HG02981 (cell line): ENCODE measurements around the gene DGKI.

Source experiments
- ATAC-seq: cut with Tn5 transposase; IDR thresholded peaks from one replicate; pipeline ENCODE4 v1.9.1; 2021; ENCODE audit warnings: mild to moderate bottlenecking, moderate library complexity; ENCODE audit not compliant: unreplicated experiment

Gene DGKI

DNA sequence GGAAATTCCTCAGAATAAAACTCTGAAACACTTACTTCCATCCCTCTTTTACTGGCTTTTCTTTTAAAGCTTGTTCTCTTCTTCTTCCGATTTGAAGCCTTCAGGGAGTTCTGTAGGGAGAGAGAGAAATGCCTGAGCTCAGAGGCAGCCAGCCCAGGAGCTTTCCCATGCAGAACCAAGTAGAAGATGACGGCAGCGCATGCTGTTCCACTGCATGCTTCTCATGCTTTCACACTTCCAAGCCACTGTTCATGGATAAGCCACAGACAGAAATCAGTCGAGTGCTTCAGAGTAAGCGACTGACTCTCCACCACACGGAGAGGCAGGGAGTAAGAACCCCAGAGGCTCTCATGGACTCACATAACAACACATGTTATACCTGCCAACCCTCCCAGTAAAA, 237.3 kb downstream of the DGKI start:
- no peak for ATAC-seq

DNA sequence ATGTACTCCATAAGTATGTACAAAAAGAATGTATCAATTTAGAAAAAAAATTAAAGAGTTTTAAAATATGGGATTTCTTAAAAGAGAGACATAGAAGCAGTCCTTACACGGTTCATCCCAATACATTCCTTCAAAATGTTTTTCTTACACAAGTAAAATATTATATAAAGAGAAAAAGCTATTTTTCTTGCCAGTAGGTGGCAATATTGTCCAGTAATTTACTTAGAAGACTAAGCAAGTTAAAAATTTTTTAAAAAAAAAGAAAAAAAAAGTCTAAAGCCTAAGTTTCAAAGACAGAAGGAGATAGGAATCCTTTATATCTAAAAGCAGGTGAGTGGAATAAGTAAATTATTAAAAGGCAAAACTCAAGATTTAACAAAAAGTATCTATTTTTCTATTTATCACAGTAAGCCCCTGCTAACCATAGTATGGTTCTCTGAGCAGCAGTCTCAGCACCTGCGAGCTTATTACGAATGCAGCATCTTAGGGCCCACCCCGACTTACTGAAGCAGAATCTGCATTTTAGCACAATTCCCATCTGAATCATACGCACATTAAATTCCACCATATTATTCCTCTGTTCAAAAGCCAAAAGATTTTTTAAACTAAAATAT, 240.6 kb downstream of the DGKI start:
- ATAC-seq = no peak

DNA sequence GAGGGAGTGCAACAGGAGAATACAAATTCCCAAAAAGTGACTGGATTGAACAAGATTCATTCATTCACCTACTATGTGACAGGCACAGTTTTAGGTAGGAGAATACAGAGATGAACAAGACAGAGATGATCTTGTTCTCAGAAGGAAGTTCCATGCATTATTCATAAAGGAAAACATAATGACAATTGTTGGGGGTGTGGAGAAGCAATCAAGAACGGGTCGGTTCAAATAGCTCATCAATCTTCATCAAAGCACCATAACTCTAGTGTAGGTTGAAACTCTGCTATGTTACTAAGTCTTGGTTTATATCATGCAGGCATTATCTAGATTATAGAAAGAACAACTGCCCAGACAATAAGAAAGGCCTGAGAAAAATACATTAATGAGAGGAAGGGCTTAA, 243.7 kb downstream of the DGKI start:
- ATAC-seq = no peak

DNA sequence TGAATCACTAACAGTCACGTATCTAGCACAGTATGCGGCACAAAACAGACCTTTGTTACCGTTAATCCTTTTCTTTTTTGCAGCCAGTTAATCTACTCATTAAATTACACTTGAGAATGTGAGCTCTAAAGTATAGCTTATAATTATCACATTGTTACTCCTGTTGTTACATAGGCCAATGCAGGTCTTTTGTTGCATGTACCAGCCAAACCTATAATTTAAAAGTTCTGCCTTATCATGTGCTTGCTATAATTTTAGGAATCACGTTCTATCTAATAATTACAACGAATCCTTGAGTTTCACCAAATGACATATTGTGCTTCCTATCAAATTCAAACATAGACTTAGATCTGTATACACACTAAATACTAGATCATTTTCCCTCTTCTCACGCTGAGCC, 245.1 kb downstream of the DGKI start:
- ATAC-seq = no peak

DNA sequence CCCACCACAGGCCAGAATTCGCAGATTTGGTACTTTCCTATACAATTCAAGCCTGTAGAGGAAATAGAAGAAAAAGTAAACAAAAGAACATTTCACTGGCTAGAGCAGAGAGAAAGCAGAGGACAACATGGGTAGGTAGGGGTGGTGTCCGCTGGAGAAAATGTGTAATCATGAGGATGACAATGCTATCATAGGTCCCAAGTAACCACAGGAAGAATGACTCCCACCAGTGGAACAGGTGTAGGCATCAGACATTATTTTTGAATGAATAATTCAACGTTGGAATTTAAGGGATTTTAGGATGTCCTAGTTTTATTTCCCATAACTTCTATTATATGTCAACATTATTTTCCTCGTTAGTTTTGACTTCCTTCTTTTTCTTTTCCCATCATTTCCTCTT, 248.9 kb downstream of the DGKI start:
- no peak for ATAC-seq

DNA sequence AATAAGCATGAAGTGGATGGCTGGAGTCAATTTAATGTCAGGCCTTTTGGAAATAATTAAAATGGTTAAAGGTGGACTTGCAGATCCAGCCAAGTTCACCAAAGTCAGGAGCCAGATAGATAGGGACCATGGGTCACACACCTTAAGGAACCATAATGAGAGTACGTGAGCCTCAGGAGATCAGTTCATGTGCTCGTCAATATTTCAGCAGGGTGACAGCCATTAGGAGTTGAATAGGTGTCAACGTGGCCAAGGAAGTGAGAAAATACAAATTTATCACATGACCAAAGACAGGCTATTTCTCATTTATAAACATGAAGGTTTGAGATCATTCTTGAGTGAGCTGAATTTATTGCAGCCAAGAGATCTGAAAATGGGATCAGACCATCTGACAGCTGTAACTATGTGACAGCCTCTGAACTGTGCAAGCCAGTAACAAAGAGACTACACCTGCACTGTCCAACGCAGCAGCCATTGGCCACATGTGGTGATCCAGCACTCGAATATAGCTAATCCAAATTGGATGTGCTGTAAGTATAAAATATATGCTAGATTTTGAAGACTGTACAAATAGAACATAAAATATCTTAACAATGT, 253.6 kb downstream of the DGKI start:
- ATAC-seq = no peak

DNA sequence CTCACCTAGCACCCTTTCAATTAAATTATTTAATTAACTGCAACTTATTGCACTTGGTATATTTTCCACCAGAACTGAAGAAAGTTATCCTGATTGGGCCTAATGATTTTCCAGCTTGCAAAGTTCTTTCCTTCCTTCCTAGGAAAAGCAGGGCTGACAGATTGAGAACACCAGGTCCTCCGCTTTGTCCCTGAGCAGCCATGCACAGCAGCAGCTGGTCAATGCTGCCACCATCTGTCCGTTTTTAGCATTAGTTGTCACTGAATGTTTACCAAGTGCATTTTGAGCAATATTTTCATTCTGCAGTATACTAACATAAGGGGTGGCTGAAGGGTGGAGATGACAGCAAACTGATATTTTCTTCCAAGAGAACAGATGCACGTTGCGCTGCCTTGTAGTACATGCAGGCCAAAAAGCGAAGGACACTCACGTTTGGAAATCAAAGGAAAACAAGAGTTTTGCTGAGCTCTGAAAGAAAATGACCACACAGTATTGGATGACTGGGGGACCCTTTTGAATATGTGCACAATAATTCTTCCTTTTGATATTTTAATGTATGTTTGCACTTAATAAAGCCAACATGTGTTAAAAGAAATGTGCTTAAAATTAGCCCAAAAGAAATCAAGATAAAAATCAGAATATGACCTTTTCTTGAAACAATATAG, 254.4 kb downstream of the DGKI start:
- peak; percentile 68 for ATAC-seq

DNA sequence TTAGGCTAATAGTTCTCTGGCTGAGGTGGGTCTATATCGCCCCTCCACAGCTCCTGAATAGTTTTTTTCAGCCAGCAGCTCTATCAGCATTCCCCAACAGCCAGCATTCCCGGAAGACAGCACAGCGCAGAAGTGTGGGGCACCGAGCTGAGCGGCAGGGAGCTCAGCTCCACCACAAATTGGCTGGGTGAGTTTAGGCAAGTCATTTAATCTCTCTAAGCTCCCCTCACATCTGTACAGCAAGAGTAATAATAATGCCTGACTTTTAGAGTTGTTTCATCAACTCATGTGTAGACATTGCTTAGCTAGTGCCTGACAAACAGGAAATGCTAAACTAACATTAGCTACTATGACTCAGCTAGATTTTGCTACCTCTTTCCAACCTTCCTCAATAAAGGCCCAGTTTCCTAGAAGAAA, 255.3 kb downstream of the DGKI start:
- ATAC-seq = no peak

DNA sequence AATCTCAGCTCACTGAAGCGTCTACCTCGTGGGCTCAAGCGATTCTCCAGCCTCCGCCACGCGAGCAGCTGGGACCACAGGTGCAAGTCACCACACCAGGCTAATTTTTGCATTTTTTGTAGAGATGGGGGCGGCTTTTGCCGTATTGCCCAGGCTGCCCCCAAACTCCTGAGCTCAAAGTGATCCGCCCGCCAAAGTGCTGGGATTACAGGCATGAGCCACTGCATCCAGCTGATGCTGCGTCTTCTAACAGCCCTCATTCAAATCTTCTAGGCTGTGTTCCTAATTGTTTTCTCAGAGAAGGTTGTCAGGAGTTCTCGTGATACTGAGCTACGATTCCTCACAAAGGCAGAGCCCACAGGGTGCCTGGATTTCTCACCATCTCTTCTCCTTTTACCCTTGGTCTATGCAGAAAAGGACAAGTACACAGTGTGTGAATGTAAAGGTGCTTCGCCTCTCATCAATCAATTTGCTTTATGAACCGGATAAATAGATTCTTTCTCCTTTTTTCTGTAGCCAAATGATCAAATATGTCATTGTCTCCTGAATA, 255.9 kb downstream of the DGKI start:
- ATAC-seq = no peak

DNA sequence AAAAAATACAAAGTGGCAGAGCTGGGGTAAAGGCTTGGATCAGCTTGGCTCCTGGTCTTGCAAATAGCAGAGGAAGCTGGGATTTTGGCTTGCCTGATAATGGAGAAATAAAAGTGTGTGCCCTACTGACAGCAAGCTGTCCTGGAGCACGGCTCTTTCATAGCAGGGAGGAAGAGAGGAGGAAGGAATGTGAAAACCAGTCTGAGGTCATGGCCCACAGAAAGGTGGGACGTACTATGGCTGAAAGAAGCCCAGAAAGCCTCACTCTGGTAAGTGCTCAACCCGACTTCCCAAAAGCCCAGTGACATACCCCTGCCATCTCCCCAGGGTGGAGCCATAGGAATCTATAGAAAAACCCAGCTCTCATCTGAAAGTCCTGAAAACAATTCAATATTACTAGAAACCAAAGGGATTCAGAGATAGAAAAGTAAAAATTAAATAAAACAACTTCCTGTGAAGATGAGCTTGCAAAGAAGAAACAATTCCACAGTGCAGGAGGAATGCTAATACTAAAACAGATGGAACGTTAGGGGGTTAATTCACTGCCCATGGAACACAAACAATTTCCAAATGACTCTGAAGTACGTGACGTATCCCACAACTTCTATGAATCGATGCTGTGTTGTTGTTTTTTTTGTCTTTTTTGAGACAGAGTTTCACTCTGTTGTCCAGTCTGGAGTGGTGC, 256.6 kb downstream of the DGKI start:
- no peak for ATAC-seq

DNA sequence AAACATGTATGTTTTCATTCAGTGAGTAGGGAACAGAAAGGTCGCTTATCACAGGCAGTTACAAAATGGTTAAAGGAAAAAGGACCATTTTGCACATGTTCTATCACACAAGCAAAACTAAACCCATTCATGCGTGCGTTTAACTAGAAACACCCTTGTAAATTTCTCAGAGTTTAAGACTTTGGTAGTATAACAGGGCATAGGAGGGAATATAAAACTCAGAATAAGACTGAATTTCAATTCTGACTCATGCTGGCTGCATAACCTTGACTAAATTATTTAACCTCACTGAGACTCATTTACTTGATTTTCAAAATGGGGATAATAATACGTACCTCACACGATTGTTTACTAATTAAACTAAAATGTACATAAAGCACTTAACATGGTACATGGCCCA, 259.4 kb downstream of the DGKI start:
- no peak for ATAC-seq

DNA sequence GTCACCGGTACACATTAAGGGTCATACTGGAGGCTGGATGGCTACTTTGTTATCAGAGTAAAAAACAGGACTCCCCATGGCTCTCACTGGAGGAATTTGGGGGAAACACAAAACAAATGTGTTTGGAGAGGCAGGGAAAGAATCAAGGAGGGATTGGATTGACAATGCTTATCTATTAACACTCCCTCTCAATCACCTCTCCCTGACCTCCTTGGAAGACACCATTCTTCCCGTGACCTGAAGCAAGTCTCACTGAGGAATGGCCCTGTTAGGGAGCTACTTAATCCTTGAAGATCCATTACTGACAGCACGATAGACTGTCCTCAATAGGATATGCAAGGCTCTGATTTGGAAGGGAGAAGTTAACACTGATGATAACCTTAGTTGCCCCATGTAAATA, 261.2 kb downstream of the DGKI start:
- ATAC-seq = no peak

DNA sequence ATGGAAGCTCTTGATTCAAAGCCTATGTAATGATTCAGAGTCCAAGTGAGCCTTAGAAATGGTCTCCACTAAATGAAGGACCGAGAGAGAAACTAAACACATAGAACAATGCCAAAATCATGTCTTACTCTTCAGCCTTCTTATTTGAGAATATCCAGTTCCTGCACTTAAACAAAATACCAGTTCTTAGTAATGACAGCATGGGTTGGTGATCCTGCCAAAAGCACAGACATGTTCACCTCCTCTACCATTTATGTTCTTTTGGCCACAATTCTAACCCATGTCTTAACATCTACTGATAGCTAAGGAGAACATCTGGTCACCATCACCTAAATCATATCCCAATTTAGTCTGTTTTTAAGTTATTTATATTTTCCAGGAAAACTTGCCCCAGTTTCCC, 263.6 kb downstream of the DGKI start:
- ATAC-seq = no peak

DNA sequence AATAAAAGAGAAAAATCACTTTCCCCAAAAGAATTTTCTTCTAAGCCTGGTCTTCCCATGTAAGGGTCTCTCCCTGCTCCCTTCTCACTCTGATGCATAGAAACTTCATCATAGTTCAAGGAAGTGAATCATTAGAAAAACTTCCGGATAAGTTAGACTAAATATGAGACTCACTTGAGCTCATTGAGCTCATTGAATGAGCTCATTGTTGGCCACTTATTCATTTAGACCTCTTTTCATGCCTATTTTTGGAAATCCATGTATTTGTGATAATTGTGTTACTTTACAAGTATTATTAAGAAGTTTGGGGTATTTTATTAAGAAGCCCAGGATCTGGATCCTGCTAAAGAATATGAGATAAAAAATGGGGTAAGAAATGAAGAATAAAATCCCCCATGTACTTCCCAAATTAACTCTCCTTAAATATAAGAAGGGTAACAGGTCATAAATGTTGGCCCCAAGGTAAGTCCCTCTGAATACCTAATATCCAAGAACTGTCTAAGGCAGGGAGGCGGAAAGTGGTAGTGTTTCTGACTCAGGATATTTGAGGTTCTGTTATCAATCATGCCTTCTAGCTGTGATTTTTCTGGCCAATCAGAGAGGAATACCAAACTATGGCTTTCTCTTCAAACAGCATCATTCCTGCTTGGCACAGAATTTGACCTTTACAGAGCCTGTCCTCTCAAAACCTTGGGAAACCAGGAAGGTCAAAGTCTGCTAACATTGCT, 266.7 kb downstream of the DGKI start:
- no peak for ATAC-seq

DNA sequence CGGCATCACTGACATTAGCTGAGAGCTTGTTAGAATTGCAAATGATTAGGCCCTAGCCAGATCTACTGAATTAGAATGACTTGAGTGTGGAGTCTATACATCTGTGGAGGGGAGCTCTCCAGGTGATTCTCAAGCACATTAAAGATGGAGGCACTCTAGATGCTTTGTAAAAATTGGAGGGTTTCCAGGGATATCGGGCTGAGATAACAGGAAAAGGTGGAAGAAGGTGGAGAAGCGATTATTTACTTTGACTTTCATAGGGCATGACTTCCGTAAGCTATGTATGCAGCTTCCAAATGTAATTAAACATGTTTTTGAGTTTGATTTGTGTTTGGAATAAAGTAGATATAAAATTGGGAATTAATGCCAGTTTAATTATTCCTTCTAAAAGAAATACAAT, 268.2 kb downstream of the DGKI start:
- no peak for ATAC-seq

DNA sequence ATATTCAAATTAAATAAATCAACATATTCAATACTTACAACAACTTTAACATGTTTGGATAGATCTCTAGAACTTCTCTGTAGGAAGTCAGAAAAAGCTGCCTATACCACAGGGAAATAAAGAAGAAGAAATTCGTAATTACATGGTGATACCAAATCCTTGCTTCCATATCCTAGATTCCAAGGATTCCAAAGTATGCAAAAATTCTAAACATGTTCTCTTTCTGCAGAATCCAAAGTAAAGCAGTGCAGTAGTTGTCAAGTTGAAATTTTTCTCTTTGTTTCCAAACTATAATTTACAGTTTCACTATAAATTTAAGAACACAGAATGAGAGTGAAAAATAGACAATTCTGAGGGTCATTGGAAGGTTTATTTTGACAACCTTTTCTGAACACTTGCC, 269.6 kb downstream of the DGKI start:
- no peak for ATAC-seq

DNA sequence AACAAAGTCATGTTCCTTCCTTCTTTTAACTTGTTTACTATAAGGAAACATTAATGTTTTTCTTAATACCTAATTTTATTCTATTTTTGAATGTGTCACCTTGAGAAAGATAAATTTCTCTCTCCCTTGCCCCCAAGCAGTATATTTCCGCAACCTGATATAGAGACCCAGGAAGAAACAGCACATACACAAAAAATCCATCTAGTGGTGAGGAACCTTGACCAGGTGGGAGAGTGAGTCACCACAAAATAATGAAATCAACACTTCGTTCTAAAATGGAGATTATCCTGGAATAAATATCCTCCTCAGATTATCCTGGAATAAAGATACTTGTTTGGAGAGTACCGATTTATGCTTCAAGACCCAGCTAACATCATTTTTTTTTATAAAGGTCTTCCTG, 270.3 kb downstream of the DGKI start:
- ATAC-seq = no peak

DNA sequence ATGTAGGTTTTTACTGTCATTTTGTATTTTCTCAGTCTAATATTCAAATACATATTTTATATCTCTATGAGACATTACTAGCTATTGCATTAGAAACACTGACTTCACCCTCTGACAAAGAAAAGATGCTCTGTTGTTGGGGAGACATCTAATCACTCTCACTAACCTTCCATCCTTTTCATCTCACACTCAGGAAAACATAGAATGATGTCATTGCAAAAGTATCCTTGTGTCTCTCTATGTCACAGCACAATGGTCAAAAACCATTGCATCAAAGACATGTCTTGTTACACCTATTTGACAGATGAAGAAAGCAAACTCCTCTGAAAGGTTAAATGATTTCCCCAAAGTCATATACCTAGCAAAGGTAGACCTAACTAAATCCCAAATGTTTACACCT, 272.0 kb downstream of the DGKI start:
- no peak for ATAC-seq

DNA sequence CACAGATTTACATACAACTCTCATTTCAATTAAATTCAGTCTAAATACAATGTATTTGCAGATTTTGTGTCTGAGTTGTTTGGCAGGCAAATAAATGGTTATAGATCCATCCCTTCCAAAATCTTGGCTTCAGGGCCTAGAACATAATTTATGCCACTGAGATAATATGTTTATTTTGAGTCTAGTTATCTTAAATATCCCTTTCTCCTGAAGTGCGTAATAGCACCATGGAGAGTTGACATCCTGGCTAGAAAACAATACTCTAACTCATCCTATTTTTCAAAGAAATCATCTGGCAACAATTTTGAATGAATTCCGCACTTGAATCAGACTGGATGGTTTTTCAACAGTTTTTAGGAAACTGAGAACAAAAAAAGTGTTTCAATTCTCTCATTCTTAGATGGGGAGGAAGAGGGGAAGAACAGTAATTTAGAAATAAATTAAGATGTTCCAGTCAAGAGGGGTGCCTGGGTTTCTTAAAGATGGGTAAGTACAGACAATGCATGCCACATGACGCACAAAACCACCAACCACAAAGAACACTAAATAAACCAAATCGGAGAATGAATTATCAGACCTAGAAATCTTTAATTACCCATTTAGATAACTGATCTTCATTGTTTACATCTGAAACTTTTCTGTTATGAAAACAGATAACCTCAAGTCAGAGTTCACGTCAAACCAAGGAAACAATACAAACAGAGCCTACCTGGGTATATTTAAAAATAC, 274.6 kb downstream of the DGKI start:
- no peak for ATAC-seq

DNA sequence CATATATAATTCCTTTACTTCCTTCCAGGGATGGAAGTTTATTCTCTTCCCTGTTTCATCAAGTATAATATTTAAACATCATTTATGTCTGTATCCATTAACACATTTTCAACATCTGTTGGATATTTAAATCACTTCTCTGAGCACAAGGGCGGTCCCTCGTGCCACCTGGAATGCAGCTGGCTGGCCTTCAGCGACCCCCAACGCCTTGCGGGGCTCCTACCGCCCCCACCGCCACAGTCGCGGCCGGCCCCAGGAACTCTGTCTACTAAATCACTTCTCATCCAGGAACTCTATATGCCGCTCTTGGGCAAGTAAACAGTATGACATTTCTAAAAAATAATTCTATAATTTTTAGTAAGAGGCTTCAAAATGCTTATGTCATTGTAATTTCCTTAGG, 282.1 kb downstream of the DGKI start:
- ATAC-seq = no peak
